T-helper 22 cell (primary cell): ENCODE data around the gene PIK3C2B.

Experiments used
- DNase-seq: peaks from one replicate; pipeline ENCODE4 v3.0.0-alpha.2; 2020; ENCODE audit warnings: low read depth

The PIK3C2B gene

DNA sequence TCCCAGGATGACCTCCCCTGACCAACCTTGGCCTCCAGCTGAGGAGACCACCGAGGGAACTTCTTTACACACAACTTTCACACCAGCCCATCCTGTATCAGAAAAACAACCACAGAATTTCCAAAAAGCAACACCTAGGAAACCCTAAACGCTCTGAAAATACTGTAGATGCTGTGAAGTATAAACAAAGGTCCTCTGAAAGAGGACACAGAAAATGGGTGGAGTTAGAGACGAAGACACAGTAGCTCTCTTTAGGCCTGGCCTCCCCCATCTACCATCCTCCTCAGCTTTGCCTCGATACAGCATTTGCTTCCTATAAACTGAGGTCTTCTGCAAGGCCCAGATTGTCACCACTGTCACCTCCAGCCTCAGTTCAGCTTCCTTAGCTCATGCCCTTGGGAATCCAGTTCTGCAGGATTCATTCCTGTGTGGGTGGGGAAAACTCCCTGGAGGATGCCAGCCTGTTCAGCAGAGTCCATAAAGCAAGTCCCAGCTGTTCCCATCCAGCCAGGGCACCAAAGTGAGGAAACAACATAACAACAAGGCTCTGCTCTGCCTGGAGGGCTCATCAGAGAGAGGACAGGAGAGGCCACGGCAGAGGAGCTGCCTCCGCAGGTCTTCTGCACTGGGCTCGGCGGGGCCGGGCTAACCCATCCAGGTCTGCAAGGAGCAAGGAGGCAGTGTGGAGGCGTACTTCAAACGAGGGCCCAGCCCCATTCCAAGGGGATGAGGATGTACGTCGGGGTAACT lies 15.0 kb downstream of the PIK3C2B start:
- no peak for DNase-seq

DNA sequence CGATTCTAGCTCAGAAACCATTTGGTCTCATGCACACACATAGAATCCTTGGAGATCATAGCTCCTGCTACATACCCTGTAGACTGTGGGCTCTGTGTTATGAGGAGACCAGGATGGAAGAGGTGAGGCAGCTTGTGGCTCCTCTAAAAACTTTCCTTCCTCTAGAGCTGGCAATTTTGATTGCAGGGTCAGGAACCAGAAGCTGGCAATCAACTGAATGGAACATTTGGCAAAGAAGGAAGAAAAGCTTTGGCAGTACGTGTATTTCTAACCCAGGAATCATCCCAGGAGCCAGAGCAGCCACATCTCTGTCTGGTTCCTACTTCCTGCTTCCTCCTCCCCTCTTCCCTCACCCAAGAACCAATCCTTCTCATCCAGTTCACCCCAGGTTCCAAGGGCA lies 15.7 kb downstream of the PIK3C2B start:
- no peak for DNase-seq

DNA sequence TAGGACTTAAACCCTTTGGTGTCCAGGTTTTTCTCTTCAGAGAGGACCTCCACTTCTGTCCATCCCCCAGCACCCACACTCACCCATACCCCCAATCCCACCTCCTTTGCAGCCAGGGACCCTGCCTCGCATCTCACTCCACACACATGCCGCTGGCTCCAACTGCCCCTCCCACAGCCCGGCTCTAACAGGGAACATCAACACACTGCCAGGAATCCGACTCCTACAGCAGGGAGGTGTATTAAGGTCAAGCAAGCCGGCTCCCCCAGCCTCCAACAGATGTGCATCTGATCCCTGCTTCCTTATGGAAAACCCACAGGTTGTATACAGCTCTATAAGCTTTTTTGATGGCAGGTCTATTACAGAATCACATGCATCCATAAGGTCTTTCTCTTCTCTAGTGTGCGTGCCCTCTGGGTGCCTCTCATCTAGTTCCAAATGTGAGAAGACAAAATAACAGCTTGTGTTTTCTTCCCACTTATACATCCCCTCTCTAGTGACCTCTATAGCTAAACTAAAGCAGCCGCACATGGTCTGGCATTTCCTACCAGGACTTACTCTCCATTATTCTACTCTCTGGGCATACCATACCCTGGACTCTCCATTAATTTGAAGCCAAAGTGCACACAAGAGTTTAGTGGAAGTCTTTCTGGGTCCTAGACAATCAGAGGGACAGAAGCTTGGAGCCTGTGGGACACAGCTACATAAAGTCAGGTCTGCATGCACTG lies 16.3 kb downstream of the PIK3C2B start:
- no peak for DNase-seq

DNA sequence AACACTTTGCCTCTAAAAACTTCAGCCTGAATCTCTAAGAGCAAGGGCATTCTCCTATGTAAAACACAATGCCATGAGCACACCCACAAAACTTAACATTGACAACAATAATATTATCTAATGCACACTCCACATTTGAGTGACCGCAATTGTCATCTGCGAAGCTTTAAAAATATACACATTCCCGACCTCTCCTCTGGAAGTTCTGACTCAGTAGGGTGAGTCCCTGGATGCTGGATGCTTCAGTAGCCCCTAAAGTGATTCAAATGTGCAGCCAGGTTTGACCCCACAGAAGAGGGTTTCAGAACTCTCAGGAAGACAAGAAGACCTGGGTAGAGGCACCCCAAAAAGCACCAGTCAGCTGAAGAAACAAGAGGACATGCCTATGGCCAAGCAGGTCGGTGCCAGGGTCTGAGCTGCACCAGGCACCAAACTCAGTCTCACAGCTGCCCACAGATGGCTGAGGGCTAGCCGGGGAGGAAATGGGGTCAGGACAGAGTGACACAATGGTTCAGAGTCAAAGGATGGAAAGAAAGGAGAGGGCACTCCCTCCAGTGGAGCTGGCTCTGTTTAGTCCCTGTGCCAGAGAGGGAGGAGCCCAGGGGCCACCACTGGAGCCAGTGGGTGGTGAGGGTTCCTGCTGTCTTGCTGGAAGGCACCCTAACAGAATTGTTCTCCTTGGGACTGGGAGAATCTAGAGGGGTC lies 17.4 kb downstream of the PIK3C2B start:
- DNase-seq = no peak

DNA sequence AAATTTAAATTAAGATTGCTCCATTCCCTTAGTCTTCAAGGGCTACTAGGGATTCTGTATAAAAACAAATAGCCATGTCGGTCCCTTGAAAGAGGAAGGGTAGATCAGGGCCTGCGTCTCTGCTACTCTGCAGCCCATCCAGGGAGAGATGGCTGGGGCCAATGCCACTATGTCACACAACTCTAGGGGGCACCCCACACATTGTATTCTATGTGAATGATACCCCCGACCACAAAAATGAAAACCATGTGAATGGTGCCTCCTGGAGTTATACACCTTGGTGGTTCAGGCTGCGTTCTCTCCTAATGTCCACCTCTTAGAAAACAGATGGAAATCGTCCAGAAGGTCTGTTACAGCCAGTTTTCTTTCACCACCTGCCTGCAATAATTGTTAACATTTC lies 18.0 kb downstream of the PIK3C2B start:
- no peak for DNase-seq

DNA sequence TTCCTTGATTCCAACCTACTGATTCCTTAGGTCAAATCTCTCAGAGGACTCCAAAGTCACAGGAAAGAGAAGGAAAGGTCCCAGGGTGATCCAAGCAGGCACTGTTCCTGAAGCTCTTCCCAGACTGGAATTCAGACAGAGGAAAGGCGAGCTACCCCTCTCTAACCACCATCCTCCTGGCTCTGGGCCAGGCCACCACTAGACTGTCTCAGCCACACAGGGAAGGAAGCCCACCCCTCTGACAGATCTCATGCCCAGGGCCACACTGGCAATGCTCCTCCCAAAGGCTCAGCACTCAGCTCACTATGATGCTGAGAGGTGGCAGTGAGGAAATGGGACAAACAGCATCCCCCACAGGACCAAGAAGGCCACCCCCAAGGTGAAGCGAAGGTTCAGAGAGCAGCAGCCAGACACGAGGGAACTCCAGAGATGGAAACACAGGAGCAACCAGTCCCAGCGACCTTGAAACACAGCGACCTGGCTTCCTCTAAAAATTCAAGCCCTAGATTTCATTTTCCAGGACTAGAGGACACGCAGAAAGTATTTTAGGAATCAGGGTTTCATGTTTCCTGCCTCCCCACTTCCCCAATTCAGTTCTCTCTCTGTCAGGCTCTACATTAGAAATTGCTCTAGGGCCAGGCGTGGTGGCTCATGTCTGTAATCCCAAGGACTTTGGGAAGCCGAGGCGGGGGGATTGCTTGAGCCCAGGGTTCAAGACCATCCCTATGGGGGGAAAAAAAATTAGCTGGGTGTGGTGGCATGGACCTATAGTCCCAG lies 18.8 kb downstream of the PIK3C2B start:
- DNase-seq = no peak

DNA sequence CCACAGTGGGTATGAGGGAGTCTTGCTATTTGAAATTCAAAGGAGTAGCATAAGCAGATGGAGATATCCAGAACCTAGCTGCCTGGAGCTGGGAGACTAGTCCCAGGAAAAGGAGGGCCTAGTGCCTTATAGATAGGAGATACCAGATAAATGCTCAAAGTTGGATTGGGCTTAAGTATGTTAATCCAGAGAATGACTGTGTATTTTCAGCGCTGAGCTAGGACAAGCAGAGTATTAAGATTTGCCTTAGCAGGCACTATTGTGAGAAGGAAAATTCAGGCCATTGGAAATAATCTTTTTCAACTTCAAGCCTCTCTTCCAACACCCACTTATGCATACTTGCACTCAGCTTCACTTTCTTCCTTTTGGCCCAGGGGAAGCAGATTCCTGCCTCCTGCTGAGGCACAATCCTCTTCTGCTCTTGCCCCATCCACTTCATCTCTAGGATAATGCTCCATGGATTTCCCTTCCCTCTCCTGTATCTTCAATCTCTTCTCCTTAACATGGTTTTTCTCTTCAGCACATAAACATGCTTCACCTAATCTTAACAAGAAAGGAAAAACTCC lies 21.1 kb downstream of the PIK3C2B start:
- DNase-seq = no peak

DNA sequence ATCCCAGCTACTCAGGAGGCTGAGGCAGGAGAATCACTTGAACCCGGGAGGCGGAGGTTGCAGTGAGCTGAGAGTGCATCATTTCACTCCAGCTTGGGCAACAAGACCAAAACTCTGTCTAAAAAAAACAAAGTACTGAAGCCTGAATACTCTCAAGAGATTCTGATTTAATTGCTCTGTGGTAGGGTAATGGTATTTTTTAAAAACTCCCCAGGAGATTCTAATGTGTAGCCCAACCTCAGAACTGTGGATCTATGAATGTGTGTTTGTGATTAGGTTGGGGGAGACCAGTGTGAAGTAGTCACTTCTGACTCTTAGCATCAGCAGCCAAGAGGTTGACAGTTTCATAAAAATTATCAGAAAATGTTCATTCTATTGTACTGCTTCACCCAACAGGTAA lies 21.9 kb downstream of the PIK3C2B start:
- no peak for DNase-seq

DNA sequence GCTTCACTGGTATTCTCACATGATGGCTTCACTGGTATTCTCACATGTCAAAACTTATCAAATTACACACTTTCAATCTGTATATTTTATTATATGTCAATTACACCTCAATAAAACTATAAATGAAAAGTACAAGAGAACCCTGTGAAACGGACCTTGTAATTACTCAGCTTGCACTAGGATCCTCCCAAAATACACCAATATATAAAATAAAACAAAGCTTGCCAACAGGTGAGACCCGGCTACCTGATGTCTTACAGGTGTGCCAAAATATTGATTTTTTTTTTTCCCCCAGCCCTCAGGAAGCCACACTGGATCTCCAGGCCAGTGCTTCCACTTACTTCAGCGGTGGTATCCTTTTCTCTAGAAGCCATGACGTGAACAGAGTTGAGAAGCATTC lies 22.9 kb downstream of the PIK3C2B start:
- DNase-seq = no peak

DNA sequence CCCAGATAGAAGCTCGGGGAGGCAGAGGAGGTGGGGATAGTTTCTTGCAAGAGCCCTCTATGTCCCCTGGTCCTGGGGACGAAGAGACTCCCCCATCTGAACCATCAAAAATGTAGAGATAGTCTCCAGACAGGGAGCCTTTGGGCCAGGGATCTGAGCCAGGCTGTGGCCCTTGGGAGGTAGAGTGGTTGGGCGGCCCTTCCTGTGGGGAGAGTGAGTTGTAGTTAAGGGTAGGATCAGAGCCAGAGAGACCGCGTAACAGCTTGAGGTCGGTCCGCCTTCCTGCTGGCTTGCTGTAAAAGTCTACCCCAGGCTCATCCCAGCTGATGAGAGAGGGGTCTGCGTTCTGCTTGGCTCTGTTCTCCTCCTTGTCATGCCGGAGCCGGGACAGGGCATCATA lies 25.3 kb downstream of the PIK3C2B start:
- no peak for DNase-seq

DNA sequence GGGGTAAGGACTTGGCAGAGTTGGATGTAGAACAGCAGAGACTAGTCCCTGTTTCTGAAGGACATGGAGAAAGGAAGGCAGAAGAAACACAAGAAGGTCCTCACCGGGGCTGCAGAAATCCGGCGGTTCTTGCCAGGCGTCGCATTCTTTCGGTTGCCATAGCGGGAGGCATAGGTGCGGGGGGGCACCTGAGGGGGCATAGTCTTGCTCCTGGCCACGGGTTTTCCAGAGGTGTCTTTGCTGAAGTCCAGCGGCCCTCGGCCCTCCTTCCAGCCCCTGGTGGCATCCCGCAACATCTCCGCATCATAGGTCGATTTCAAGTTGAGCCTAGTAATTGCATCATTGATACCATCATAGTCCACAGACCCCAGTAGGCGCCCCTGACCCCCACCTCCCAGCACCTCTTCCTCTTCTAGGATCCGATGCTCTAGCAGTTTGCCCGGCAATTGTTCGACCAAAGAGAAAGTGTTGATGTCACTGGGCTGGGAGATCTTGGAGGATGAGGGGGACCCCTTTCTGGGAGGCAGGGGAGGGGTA lies 25.8 kb downstream of the PIK3C2B start:
- DNase-seq = no peak

DNA sequence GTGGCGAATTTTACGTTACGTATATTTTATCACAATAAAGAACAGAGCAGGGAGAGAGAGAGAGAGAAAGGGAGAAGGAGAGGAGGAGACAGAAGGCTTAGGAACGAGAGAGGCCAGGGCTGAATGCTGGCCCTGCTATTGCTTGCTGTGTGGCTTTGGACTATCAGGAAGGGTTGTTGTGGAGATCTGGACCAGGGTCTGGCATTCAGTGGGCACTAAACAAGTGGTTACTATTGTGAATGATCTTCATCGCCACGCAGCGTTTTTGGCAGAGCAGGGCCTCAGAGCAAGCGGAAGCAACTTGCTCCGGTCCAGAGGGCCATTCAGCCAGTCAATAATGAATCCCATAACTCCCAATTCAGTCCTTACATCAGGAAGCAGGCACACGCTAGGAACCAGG lies 26.4 kb downstream of the PIK3C2B start:
- DNase-seq = no peak

DNA sequence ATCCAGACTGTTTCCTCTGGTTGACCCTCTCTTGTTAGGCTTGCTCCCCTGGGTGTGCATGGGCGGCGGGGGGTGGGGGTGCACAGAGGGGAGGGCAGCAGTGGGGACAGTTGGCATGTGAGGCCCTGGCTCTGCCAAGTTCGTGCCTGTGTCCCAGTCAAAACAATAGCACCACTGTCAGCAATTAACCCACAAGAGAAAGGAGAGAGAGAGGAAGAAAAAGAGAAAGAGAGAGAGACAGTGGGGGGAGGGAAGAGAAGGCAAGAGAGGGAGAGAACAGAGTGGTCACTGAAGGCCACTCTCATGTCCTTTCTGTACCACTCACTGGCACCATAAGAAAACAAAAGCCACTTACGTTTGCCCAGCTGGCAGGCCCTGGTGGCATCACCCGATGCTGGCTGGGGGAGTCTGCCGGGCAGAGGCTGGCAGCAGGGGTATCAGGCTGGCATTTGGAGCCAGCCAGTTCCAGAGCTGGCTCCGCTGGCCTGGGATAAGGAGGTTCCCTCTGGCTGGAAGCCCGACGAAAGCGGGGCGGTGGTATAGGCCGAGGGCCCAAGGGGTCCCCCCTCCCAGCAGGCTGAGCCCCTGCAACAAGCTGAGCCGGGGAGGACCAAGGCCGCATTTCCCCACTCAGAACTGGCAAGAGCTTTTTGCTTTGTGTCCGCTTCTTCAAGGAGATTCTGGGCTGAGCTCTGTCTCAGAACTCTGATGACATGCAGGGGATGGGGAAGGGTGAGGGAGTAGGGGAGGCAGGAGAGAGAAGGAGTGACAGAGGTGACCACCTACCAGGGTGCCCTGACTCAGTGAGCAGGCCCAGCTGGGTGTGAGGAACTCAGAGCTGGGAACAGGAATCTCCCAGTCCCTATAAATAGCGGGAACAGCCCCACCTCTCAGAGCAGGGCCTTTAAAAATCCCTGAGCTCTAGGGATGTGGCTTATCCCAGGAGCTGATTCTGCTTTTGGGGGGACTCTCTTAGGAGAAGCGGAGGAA lies 27.9 kb downstream of the PIK3C2B start:
- no peak for DNase-seq

DNA sequence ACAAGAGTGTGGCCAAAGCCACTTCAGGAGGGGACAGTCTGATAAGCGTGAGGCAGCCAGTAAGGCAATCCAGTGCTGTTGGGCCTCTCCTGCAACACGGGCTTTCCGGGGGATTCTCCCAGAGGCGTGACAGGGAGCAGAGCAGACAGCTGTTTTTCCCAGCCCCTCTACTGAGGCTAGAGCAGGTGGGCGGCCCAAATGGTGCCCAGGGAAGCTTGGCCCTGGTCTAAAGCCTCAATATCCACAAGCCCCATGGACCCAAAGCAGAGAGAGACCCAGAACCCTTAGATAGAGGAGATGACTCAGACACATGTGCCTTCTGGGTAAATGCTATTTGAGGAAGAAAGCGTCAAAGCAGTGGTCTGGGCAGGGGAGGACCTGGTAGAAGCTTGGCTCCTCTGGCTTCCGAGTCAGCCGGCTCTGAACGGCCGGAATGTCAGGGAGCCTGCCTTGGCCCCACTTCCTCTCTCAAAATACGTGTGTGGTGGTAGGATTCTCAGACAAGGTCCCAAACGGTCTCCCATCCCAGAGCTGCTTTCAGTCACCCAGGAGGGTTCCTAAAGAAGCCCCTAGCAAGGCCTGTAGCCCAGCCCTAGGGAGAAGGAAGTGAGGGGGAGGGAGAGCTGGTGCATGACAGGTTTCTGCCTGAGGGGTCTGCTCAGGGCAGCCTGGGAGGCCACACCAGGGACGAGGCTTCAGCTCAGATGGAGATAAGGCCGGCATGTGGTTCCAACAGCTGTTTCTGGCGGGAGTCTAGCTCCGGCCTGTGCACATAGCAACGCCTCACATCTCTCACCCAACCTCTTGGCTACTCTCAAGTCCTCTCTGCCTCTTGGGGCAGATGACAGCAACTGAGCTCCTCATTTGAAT lies 28.8 kb downstream of the PIK3C2B start:
- no peak for DNase-seq

DNA sequence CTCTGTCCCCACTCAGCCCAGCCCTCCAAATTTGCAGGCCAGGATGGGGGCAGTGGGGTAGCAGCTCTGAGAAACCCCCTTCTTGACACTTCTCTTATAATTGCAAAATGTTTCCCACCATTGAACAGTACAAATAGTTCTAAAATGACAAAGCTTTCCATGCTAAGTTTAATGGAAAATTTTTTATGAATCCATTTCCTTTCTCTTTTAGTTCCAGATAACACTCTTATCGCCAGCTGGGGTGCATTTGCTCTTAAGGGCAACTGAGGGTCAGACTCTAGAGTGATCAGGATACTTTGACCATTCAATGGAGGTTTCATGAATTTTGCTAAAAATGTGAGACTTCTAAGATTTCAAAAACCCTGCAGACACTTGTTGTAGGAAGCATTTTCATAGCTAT lies 29.9 kb downstream of the PIK3C2B start:
- no peak for DNase-seq

DNA sequence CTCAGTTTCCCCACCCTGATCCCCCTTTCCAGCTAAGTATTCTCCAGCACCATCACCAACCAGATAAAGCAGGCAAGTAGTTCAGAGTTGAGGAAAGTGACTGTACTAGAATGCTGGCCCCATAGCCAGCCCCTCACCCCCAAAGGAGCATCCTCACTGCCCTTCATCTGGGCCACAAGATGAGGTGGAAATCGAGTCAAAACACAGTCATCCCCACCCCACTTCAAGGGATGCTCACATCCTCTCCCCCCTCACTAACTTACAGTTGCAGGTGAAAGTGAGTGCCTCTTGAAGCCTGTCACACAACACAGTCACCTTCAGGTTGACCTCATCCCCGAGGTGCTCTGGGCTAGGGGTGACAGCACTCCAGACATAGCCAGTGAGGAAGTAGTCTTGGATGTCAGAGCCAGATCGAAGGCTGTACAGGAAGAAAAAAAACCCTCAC lies 30.4 kb downstream of the PIK3C2B start:
- peak; percentile 20 for DNase-seq

DNA sequence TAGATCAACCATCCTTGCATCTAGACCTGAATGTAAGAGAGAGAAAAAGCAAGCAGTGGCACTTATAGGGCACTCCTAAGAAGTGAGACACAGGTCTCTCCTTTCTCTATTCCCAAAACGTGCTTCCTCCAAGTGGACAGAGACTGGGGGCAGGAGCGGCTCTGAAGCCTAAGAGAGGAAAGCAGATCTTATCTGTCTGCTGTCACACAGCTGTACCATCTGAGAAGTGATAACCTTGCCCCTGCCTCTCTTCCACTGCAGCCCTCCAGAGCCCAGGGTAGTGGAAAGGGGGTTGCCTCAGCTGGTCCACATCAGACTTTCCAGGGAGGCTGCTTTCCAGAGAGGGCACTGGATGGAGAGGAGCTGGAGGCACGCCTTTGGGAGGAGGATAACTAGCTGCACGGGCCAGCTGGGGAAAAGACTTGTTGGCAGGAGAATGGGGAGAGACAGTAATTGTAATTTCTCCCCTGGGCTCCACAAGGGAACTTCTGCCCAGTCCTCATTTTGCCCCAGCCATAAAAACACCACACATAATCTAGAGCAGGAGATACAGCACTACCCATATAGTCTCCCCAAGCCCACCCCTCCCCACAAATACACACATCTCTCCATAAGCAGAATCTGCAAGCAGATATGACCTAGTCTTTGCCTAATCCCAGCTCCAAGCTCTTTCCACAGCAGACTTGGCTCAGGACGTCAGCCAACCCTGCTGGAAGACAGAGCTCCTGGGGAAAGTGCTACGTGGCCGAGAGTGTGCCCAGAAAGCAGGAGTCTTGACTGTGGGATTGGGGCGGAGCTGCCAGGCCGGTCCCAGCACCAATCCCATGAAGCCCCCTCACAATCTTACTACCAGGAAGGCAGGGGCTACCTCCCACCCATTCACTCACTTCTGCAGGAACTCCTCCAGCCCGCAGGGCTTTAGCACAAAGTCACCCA lies 31.2 kb downstream of the PIK3C2B start:
- no peak for DNase-seq

DNA sequence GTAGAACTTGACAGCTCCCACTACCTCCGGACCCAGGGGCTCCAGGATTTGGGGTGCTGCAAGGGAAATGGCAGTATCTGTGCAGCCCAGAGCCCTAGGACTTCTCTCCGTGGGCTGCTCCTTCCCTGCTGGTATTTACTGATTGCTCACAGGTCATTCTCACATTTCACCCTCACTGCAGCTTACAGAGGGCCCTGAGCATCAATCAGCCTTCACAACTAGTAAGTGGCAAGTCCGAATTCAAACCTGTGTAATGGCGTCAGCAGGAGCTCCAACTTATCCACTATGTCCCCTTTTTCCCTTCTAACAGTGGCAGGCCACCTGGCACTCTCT lies 32.4 kb downstream of the PIK3C2B start:
- DNase-seq = no peak
